MCF 10A (cell line): ENCODE measurements around the gene TFCP2L1. TPM values are rescaled to one million over a fixed set of nuclear protein-coding genes. Genes with fewer than 3 reads are reported as not detected.

Source experiments
- BruUV-seq: library from RNA; stranded (reverse); fragments of 400-500 nt; replicated peaks from 2 replicates; lab custom pipeline; 2021; lab: Mats Ljungman, UMichigan
- CTCF ChIA-PET: fragments of 300-600 bp; sonication (Branson Sonifier 250); formaldehyde crosslinking; extraction: SDS; loops from one replicate; lab custom pipeline; 2021; ENCODE audit warnings: antibody characterized with exemption, inconsistent platforms; lab: Yijun Ruan, JAX
- POLR2A ChIA-PET: fragments of 300-600, 350-650 bp; sonication (Branson Sonifier 250); formaldehyde crosslinking; extraction: SDS; loops from one replicate; lab custom pipeline; 2020; ENCODE audit warnings: antibody characterized with exemption, inconsistent platforms; lab: Yijun Ruan, JAX
- DNase-seq: peaks from one replicate; pipeline ENCODE4 v3.0.0-alpha.2; 2018; ENCODE audit not compliant: unreplicated experiment
- H3K27ac Mint-ChIP-seq: one replicate; pipeline ENCODE4 v1.8.0; 2022; ENCODE audit warnings: mild to moderate bottlenecking, low read depth, mixed read lengths; ENCODE audit not compliant: unreplicated experiment
- H3K27me3 Mint-ChIP-seq: one replicate; pipeline ENCODE4 v1.8.0; 2022; ENCODE audit warnings: mixed read lengths; ENCODE audit not compliant: insufficient read depth, unreplicated experiment
- H3K36me3 Mint-ChIP-seq: one replicate; pipeline ENCODE4 v1.8.0; 2022; ENCODE audit warnings: mild to moderate bottlenecking, moderate library complexity, mixed read lengths; ENCODE audit not compliant: insufficient read depth, unreplicated experiment
- H3K4me1 Mint-ChIP-seq: one replicate; pipeline ENCODE4 v1.8.0; 2022; ENCODE audit warnings: mixed read lengths; ENCODE audit not compliant: insufficient read depth, unreplicated experiment
- H3K4me3 Mint-ChIP-seq: one replicate; pipeline ENCODE4 v1.8.0; 2022; ENCODE audit warnings: mild to moderate bottlenecking, moderate library complexity, mixed read lengths; ENCODE audit not compliant: unreplicated experiment
- H3K9me3 Mint-ChIP-seq: one replicate; pipeline ENCODE4 v1.8.0; 2022; ENCODE audit warnings: mixed read lengths; ENCODE audit not compliant: unreplicated experiment
- CTCF ChIP-seq: fragments of 200-600 bp; IDR thresholded peaks from one replicate; pipeline ENCODE4 v1.8.0; 2022; ENCODE audit warnings: antibody characterized with exemption, mild to moderate bottlenecking; ENCODE audit not compliant: unreplicated experiment
- intact Hi-C: fragments of 100-400 bp; cut with micrococcal nuclease; formaldehyde crosslinking; loops from 2 replicates; pipeline ENCODE4 v1.14.1; 2022
- total RNA-seq: library from RNA; stranded (reverse); gene quantifications from 2 replicates; pipeline ENCODE4 v1.2.3, GENCODE V29; 2022

TFCP2L1 gene
- total RNA-seq, 1 experiment from 2014 or later, result 22.6 TPM

- TF ChIP-seq CTCF, result peak; percentile 47
- CTCF ChIA-PET, result interaction anchor here (0.6 to 2.4 kb wide), 14 partner anchors 8 to 265 kb away, joined by 3 to 10 read pairs (median 4); no protein-coding TSS in a partner anchor
- Mint-ChIP-seq H3K27me3 (no peaks in the 10 kb centered on the region), H3K4me1 (peaks cover 11% of the 10 kb centered on the region), H3K9me3 (no peaks in the 10 kb centered on the region), H3K27ac (no peak overlapping the region), H3K36me3 (no peaks in the 10 kb centered on the region), H3K4me3 (no peak overlapping the region)
- POLR2A ChIA-PET, result interaction anchor here (1.0 kb wide), 1 partner anchor 202 kb away, joined by 3 read pairs; no protein-coding TSS in a partner anchor
- intact Hi-C loops, result loop anchor here (5.0 kb wide), 1 partner anchor 100 kb away; no protein-coding TSS in a partner anchor
- DNase-seq, result peak; percentile 59
- no TSS peak for BruUV-seq
Measured at GRCh38 chr2:121297217-121297830, 12.3 kb upstream of the TFCP2L1 start.

DNA sequence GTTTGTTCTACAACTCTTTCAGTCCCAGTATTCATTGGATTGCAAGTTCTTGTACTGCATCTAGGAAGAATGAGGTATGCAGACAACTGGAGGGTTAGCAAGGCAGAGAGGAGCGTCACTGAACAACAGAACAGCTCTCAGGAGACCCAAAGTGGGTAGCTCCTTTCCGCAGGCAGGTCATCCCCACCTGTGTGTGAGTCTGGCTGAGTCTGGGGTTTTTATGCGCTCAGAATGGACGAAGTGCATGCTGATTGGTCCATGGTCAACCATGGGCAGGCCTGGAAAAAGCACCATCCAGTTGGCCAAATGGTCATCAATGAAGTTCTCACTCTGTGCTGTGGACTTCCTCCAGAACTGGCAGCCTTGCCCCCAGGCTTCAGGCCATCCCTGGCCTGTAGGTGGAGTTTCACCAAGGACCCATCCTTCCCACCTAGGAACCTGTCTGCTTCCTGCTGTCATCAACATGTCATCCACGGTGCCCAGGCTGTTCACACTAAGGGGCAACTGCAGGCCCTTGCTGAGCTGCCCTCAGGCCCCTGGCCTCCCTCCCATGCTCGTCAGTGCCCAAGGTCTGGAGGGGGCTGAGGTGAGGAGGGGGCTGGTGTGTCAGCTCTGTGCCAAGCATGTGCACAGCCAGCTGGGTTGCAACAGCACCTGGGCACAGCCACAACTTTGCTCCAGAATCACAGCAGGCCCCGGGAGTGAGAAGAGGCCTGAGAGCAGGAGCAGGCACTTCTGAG lies 11.1 kb upstream of the TFCP2L1 start:
- Mint-ChIP-seq H3K36me3 (no peaks in the 10 kb centered on the region), H3K27ac (no peak overlapping the region), H3K27me3 (no peaks in the 10 kb centered on the region), H3K4me1 (peaks cover 11% of the 10 kb centered on the region), H3K4me3 (no peak overlapping the region), H3K9me3 (no peaks in the 10 kb centered on the region)
- ChIA-PET POLR2A (interaction anchor here (0.6 to 1.0 kb wide), 2 partner anchors 85 to 201 kb away, joined by 3 read pairs; no protein-coding TSS in a partner anchor), CTCF (interaction anchor here (0.5 to 2.4 kb wide), 12 partner anchors 8 to 219 kb away, joined by 3 to 10 read pairs (median 5); no protein-coding TSS in a partner anchor)
- DNase-seq, result no peak
- no TSS peak for BruUV-seq
- TF ChIP-seq CTCF, result no peak
- intact Hi-C loops, result loop anchor here (5.0 kb wide), 1 partner anchor 99 kb away; no protein-coding TSS in a partner anchor

DNA sequence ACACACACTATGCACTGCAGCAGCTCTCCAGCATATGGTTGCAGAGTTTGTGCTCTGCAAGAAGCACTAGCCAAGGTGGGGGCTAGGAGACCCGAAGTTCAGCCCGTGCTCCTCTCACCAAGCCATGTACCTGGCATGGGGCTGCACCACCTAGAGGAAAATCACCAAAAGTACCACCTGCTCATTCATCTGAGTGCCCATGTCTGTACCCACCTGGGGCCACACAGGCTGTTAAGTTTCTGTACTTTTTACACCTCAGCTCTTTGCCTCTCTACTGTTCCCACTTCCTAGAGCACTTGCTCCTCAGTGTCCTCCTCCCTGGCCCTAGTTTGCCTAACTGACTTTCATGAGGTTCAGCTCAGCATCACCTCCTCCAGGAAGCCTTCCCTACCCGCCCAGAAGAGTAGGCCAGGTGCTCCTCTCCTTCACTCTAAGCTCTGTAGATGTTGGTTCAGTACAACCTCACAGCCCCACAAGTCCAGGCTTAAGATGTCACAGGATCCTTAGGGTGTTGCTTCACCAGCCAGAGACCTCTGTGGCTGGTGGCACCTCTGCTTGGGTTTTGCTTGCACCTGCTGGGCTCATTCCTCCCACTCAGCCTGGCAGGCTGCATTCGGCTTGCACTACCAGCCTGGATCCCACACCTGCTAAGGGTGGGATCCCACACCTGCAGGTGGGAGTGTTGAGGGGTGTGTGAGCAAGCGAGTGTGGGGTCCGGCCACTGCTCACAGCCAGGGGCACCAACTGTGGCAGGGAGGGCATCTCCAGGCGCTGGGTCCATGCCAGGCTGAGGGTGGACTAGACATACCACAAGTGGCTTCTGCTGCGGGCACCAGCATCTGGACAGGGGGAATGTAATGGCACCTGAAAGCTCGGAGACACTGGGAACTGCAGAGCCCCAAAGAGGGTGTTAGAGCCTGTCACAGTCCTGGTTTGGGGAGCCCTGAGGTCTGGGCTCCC lies 10.2 kb upstream of the TFCP2L1 start:
- Mint-ChIP-seq H3K27me3 (no peaks in the 10 kb centered on the region), H3K9me3 (no peaks in the 10 kb centered on the region), H3K4me1 (peaks cover 11% of the 10 kb centered on the region), H3K27ac (peak overlapping the region; percentile 5), H3K36me3 (no peaks in the 10 kb centered on the region), H3K4me3 (no peak overlapping the region)
- CTCF ChIA-PET, result interaction anchor here (0.5 to 1.9 kb wide), 12 partner anchors 8 to 959 kb away, joined by 3 to 8 read pairs (median 4); no protein-coding TSS in a partner anchor
- intact Hi-C loops, result loop anchor here (5.0 kb wide), 1 partner anchor 98 kb away; no protein-coding TSS in a partner anchor
- DNase-seq, result no peak
- POLR2A ChIA-PET, result no interaction called here
- TF ChIP-seq CTCF, result no peak
- no TSS peak for BruUV-seq
